K562 treated with DMSO at 1 percent for 12 hours (cell line): ENCODE measurements around the gene TBC1D28. TPM values are rescaled to one million over a fixed set of nuclear protein-coding genes. Genes with fewer than 3 reads are reported as not detected.

Experiments
- total RNA-seq: library from RNA; unstranded; fragments of 300-600 nt; gene quantifications from 2 replicates; pipeline ENCODE4 v1.2.3, GENCODE V29; 2022; ENCODE audit not compliant: insufficient read depth

Gene TBC1D28
- total RNA-seq: not detected in 2 replicates

GRCh38 chr17:18644291-18644690 is at the start of gene TBC1D28:
Gene TBC1D28 (minus strand): TSS chr17:18644391. CDS start chr17:18641352, 3,039 bp downstream.

GRCh38 chr17:18681767-18682571 is 37.8 kb upstream of the TBC1D28 start, which contains the start of gene FOXO3B:
Gene FOXO3B (minus strand): TSS chr17:18682314. CDS start chr17:18681651, 663 bp downstream.

Other genes with a start within 250 kb of the TBC1D28 start
- gene LGALS9C, start 167.6 kb downstream of the TBC1D28 start, total RNA-seq: not detected in 2 replicates
- gene FOXO3B, start 37.9 kb upstream of the TBC1D28 start, total RNA-seq: 1.4 and 1.7 TPM in 2 replicates
- not detected in 2 replicates for gene FBXW10, start 99.7 kb upstream of the TBC1D28 start, total RNA-seq
- gene TVP23B, start 136.8 kb upstream of the TBC1D28 start, total RNA-seq: 8.3 and 21.4 TPM in 2 replicates
- gene PRPSAP2, start 213.7 kb upstream of the TBC1D28 start, total RNA-seq: 19.8 and 32.7 TPM in 2 replicates